Activated CD4-positive, alpha-beta memory T cell treated with anti-CD3 and anti-CD28 coated beads, Interleukin-2, amount 10 ng/mL, durations not matched to agents 7 days and 5 days (primary cell): ENCODE measurements around the gene TRIB2. TPM values are rescaled to one million over a fixed set of nuclear protein-coding genes. Genes with fewer than 3 reads are reported as not detected.

ENCODE experiments used
- CTCF ChIA-PET: fragments of 350-600 bp; sonication (Branson Sonifier 250); formaldehyde crosslinking; loops from one replicate; lab custom pipeline; 2021; ENCODE audit warnings: antibody characterized with exemption, inconsistent platforms; lab: Charles Lee
- POLR2A ChIA-PET: fragments of 350-600 bp; sonication (Branson Sonifier 250); formaldehyde crosslinking; loops from one replicate; lab custom pipeline; 2021; ENCODE audit warnings: antibody characterized with exemption; lab: Charles Lee
- DNase-seq: peaks from one replicate; pipeline ENCODE4 v3.0.0-alpha.2; 2020
- H3K27ac Mint-ChIP-seq: one replicate; pipeline ENCODE4 v1.8.0; 2021; ENCODE audit warnings: mild to moderate bottlenecking, mixed read lengths
- H3K27me3 Mint-ChIP-seq: one replicate; pipeline ENCODE4 v1.8.0; 2021; ENCODE audit warnings: mixed read lengths
- H3K36me3 Mint-ChIP-seq: one replicate; pipeline ENCODE4 v1.8.0; 2021; ENCODE audit warnings: low read depth, mixed read lengths
- H3K4me1 Mint-ChIP-seq: one replicate; pipeline ENCODE4 v1.8.0; 2021; ENCODE audit warnings: mixed read lengths
- H3K4me3 Mint-ChIP-seq: one replicate; pipeline ENCODE4 v1.8.0; 2021; ENCODE audit warnings: mild to moderate bottlenecking, mixed read lengths
- H3K9me3 Mint-ChIP-seq: one replicate; pipeline ENCODE4 v1.8.0; 2021; ENCODE audit warnings: mixed read lengths
- total RNA-seq, 2 experiments: library from RNA; stranded (reverse); gene quantifications; one replicate each; pipeline ENCODE4 v1.2.3, GENCODE V29; 2021

TRIB2 gene
- total RNA-seq, 2 experiments from 2014 or later = 62.8 to 68.3 TPM

DNA sequence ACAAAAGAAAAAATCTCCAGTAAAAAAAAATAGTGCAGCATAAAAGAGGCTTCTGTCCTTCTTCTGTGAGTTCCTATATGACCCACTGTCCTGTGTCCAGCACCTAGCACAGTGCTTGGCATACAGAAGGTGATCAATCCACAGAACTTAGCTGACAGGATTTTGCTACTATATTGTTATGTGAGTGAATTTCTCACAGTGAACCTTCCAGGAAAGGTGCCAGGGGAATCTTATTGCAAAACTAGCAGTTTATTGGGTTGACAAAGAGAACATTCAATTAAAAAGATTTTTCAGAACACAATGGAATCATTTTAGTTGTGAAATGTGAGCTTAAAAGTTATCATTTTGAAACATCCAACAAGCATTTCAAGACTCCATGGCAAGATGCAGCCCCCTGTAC lies 12.4 kb upstream of the TRIB2 start:
- Mint-ChIP-seq H3K9me3 (peaks cover 11% of the 10 kb centered on the region), H3K4me1 (peaks cover 37% of the 10 kb centered on the region), H3K27ac (no peak overlapping the region)

DNA sequence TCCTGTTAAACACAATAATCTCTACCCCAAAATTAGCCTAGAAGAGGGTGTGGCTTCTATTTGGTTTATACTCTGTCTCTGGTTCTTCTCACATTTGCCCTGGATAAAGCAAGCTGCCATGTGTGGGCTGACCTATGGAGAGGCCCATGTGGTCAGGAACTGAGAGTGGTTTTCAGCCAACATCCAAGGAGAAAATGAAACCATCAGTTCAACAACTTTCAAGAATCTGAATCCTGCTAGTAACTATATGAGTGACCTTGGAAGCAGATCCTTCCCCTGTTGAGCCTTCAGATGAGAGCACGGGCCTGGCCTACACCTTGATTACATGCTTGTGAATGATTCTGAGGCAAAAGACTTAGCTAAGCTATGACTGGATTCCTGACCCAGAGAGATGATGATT lies 11.5 kb upstream of the TRIB2 start:
- H3K27ac Mint-ChIP-seq = no peak overlapping the region
- peaks cover 4% of the 10 kb centered on the region for H3K27me3 Mint-ChIP-seq
- H3K36me3 Mint-ChIP-seq = peaks cover 6% of the 10 kb centered on the region
- CTCF ChIA-PET = interaction anchor here (1.2 kb wide), 1 partner anchor 11 kb away, joined by 4 read pairs; the partner anchor contains the start of gene TRIB2
- peaks cover 11% of the 10 kb centered on the region for H3K9me3 Mint-ChIP-seq
- POLR2A ChIA-PET = interaction anchor here (1.1 kb wide), 1 partner anchor 12 kb away, joined by 3 read pairs; the partner anchor contains the start of gene TRIB2
- H3K4me3 Mint-ChIP-seq = no peak overlapping the region
- peaks cover 46% of the 10 kb centered on the region for H3K4me1 Mint-ChIP-seq
- no peak for DNase-seq

More for the DNA sequence above, 12.4 kb upstream of the TRIB2 start:
- Mint-ChIP-seq H3K27me3 (peaks cover 12% of the 10 kb centered on the region), H3K4me3 (no peak overlapping the region), H3K36me3 (peaks cover 6% of the 10 kb centered on the region)
- DNase-seq = no peak
- ChIA-PET CTCF (interaction anchor here (1.2 kb wide), 1 partner anchor 12 kb away, joined by 4 read pairs; the partner anchor contains the start of gene TRIB2), POLR2A (no interaction called here)

DNA sequence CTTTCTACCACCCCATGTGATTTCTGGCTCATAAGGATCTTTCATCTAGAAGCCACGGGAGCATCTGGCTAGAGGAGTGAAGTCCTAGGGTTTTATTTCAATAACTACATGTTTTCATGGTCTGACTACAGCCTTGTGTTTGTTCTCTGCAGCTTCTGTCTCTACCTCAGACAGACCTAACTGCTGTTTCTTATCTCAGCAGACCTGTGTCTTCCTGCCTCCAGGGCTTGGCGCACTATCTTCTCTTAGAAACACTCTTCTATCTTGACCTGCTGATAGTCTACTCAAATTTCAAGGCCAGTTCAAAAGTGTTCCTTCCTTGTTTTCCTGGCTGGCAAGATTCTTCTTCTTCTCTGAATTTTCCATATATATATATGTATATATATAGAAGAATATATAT lies 11.0 kb upstream of the TRIB2 start:
- ChIA-PET POLR2A (interaction anchor here (1.1 kb wide), 1 partner anchor 11 kb away, joined by 3 read pairs; the partner anchor contains the start of gene TRIB2), CTCF (no interaction called here)
- Mint-ChIP-seq H3K27ac (no peak overlapping the region), H3K9me3 (peaks cover 11% of the 10 kb centered on the region), H3K4me3 (no peak overlapping the region), H3K27me3 (no peaks in the 10 kb centered on the region), H3K36me3 (peaks cover 6% of the 10 kb centered on the region), H3K4me1 (peaks cover 50% of the 10 kb centered on the region)
- no peak for DNase-seq

DNA sequence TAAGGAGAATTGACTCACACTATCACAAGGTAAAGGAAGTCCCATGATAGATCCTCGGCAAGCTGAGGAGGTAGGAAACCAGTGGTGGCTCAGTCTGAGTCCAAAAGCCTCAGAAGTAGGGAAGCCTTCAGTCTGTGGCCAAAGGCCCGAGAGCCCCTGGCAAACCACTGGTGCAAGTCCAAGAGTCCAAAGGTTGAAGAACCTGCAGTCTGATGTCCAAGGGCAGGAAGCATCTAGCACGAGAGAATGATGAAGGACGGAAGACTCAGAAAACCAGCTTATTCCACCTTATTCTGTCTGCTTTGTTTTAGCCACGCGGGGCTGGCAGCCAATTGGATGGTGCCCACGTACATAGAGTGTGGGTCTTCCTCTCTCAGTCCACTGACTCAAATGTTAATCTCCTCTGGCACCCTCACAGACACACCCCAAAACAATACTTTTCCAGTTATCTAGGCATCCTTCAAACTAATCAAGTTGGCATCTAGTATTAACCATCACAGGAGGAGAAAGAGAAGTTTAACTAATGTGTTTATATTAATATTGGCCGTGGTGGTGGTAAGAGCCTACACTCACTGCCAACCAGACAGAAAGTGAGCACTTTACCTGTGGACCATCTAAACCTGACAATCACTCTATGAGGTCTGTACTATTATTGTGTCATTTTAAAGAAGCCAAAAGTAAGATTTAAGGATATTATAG lies 8.1 kb upstream of the TRIB2 start:
- Mint-ChIP-seq H3K4me3 (no peak overlapping the region), H3K27me3 (no peaks in the 10 kb centered on the region), H3K9me3 (peaks cover 11% of the 10 kb centered on the region), H3K4me1 (peaks cover 39% of the 10 kb centered on the region), H3K27ac (peak overlapping the region; percentile 72), H3K36me3 (peaks cover 6% of the 10 kb centered on the region)
- ChIA-PET POLR2A (interaction anchor here (0.7 to 1.5 kb wide), 6 partner anchors 9 to 207 kb away, joined by 3 to 6 read pairs (median 4); no protein-coding TSS in a partner anchor), CTCF (interaction anchor here (1.2 to 1.7 kb wide), 2 partner anchors 8 to 12 kb away, joined by 4 to 7 read pairs; partner anchors contain the start of gene TRIB2)
- DNase-seq = no peak

DNA sequence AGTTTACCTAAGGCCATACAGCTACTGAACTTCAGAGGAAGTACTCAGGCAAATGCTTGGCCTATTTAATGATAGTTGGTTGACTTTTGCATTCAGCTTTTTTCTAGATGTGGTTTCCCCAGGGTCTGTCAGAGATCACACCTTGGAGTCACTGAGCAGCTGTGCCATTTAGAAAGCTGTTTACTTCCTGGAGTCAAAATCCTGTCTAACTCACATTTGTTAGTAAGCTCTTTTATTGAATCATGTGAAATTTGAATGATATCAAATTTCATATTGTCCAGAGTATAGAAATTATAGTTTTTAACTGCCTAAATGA lies 7.6 kb upstream of the TRIB2 start:
- POLR2A ChIA-PET = interaction anchor here (0.8 to 1.5 kb wide), 5 partner anchors 8 to 207 kb away, joined by 3 to 6 read pairs (median 4); no protein-coding TSS in a partner anchor
- DNase-seq = peak; percentile 44
- CTCF ChIA-PET = interaction anchor here (1.2 kb wide), 1 partner anchor 11 kb away, joined by 4 read pairs; no protein-coding TSS in a partner anchor

DNA sequence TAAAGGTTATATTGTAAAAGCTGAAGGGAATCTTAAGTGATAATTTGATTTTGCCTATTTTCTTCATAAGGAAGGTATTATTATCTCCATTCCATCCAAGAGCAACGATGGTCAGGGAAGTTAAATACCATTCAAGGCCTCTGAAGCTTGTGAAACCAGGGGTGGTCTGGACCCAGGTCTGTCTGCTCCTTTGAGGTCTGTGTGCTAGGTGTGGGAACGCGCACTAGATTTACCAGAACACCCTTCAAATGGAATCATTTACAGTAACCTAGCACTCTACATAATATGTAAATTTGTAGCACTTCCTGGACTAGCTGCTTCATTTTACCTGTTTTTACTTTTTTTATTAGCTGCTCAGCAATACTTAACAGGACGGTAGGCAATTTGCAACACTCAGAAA lies 6.4 kb upstream of the TRIB2 start:
- ChIA-PET POLR2A (interaction anchor here (1.0 kb wide), 1 partner anchor 209 kb away, joined by 4 read pairs; no protein-coding TSS in a partner anchor), CTCF (interaction anchor here (2.9 kb wide), 1 partner anchor 297 kb away, joined by 9 read pairs; no protein-coding TSS in a partner anchor)
- Mint-ChIP-seq H3K9me3 (peaks cover 6% of the 10 kb centered on the region), H3K4me1 (peaks cover 44% of the 10 kb centered on the region), H3K36me3 (peaks cover 2% of the 10 kb centered on the region), H3K27ac (no peak overlapping the region), H3K4me3 (no peak overlapping the region), H3K27me3 (no peaks in the 10 kb centered on the region)
- DNase-seq = no peak

More for the DNA sequence above, 7.6 kb upstream of the TRIB2 start:
- Mint-ChIP-seq H3K9me3 (peaks cover 11% of the 10 kb centered on the region), H3K27me3 (no peaks in the 10 kb centered on the region), H3K36me3 (peaks cover 6% of the 10 kb centered on the region), H3K4me1 (peaks cover 39% of the 10 kb centered on the region), H3K27ac (peak overlapping the region; percentile 72), H3K4me3 (no peak overlapping the region)

DNA sequence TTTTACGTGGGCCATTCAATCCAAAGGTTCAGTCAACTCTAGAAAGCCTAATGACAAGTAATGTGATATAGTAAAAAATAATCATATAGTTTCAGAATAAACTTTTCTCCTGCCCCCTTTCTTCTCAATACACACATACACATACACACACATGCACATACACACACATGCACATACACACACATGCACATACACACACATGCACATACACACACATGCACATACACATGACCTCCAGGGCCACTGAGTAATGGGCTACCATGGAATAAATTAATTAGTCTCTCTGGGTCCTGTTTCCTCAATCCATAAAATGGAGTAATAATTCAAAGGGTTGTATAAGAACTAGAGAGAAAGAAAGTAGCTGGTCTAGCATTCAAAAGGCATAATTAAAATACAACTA lies 5.4 kb upstream of the TRIB2 start:
- Mint-ChIP-seq H3K9me3 (no peaks in the 10 kb centered on the region), H3K27ac (no peak overlapping the region), H3K36me3 (no peaks in the 10 kb centered on the region), H3K4me1 (peaks cover 47% of the 10 kb centered on the region), H3K27me3 (no peaks in the 10 kb centered on the region), H3K4me3 (no peak overlapping the region)
- POLR2A ChIA-PET = no interaction called here
- CTCF ChIA-PET = interaction anchor here (2.9 kb wide), 1 partner anchor 296 kb away, joined by 9 read pairs; no protein-coding TSS in a partner anchor
- DNase-seq = no peak

DNA sequence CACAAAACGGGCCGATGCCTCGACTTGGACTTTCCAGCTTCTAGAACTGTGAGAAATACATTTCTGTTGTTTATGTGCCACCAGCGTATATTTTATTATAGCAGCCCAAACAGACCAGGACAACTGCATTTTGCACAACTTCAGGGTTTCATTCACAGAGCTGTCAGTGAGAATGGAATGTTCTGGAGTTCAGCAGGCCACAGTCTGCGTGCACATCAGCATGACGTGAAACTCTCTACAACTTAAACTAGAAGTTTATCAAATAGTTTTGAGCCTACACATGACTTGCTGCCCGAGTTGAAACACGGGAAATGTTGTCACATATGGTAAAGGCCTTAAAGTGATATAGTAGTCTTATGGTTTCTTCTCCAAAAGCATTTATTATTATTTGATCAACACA lies 3.9 kb upstream of the TRIB2 start:
- no peak for DNase-seq
- H3K9me3 Mint-ChIP-seq = no peaks in the 10 kb centered on the region
- POLR2A ChIA-PET = no interaction called here
- no peak overlapping the region for H3K4me3 Mint-ChIP-seq
- H3K27ac Mint-ChIP-seq = no peak overlapping the region
- CTCF ChIA-PET = interaction anchor here (2.9 kb wide), 1 partner anchor 294 kb away, joined by 9 read pairs; no protein-coding TSS in a partner anchor
- peaks cover 47% of the 10 kb centered on the region for H3K4me1 Mint-ChIP-seq
- H3K27me3 Mint-ChIP-seq = no peaks in the 10 kb centered on the region
- peaks cover 2% of the 10 kb centered on the region for H3K36me3 Mint-ChIP-seq

DNA sequence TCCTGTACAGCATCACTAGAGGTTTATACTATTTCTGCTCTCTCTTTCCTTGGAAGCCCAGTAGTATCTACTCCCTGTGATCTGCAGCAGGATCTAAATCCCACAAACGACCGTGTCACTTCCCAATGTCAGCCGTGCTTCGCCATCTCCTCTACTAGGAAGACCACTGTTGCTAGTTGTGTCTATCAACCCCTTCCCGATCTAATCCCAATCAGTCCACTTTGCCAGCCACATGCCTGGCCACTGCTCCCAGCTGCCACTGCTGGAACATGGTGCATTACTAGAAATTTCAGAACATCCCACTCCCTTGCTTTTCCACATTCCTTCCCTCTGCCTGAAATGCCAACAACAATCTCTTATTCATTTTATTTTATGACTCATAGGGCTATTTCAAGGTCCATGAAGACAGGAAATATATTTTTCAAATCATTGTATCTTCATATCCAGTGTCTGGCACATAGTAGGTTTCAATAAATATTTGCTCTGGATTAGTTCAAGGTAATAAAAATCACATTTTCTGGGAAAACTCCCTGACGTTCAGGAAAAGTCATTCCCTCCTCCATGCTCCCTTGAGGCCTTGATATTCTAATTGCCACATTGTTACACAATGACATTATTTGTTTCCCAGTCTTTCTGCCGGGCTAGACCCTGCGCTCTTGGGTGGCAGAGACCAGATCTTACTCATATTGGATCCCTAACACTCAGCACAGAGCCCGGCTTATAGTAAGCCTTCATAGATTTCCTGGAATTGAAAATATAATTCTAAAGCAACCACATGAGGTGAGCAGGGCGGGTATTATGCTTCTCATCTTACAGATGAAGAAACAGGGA lies 2.1 kb upstream of the TRIB2 start:
- ChIA-PET CTCF (interaction anchor here (0.6 to 4.2 kb wide), 19 partner anchors 13 to 885 kb away, joined by 3 to 62 read pairs (median 10); no protein-coding TSS in a partner anchor), POLR2A (interaction anchor here (1.4 to 4.5 kb wide), 7 partner anchors 13 to 420 kb away, joined by 3 to 82 read pairs (median 14); no protein-coding TSS in a partner anchor)
- Mint-ChIP-seq H3K27me3 (peaks cover 6% of the 10 kb centered on the region), H3K4me3 (no peak overlapping the region), H3K36me3 (peaks cover 17% of the 10 kb centered on the region), H3K27ac (no peak overlapping the region), H3K4me1 (peaks cover 40% of the 10 kb centered on the region), H3K9me3 (no peaks in the 10 kb centered on the region)
- no peak for DNase-seq

DNA sequence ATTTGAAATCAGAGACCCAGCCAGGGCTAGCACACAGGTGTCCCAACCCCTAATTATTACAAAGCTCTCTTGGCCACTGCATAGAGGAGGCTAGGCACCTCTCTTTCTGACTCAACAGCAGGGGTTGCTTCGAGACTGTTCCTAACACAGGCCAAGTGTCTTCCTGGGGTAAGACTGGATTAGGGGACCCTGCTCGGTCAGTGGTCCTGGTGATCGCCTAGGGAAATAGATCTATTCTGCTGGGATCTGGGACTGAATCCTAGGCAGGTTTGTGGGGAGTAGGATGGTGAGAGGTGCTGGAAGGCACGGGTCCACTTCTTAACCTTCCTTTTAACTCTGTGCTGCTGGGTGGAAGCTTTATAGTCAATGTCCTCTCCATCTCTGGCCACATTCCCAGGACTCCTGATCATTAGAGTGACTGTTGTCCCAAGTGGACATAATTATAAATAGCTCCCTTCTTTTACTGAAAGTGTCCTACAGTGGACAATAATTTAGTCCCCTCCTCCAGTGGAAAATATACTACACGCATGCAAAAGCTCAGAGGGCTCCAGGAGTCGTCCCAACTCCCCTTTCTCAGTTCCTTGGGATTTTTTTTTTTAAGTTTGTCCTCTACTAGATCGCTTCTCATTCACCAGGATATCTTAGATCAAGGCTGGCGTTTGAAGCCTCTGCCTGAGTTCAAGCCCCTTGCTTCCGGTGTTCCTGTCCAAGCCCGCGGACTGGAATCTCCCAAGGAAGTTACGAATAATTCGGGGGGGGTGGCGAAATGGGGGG lies 1.3 kb upstream of the TRIB2 start:
- H3K4me1 Mint-ChIP-seq = peaks cover 40% of the 10 kb centered on the region
- DNase-seq = no peak
- H3K36me3 Mint-ChIP-seq = peaks cover 23% of the 10 kb centered on the region
- ChIA-PET CTCF (interaction anchor here (0.6 to 4.2 kb wide), 49 partner anchors 12 to 940 kb away, joined by 3 to 62 read pairs (median 6); no protein-coding TSS in a partner anchor), POLR2A (interaction anchor here (0.8 to 4.5 kb wide), 25 partner anchors 12 to 885 kb away, joined by 3 to 82 read pairs (median 8); no protein-coding TSS in a partner anchor)
- no peaks in the 10 kb centered on the region for H3K9me3 Mint-ChIP-seq
- H3K4me3 Mint-ChIP-seq = peak overlapping the region; percentile 89
- peak overlapping the region; percentile 92 for H3K27ac Mint-ChIP-seq
- H3K27me3 Mint-ChIP-seq = peaks cover 6% of the 10 kb centered on the region

DNA sequence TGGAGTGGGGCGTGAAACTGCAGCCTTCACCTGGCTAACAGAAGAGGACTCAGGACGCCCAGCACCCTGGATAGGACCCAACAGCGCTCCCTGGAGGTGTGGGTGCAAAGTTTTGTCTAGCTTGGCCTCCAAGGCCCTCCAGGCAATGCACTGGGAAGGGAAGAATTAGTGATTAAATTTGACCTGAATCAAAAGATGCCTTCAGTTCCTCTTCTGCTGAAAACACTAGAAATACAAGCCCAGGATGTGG lies 779 bp upstream of the TRIB2 start:
- Mint-ChIP-seq H3K4me3 (peak overlapping the region; percentile 89), H3K27ac (peak overlapping the region; percentile 92), H3K4me1 (peaks cover 41% of the 10 kb centered on the region), H3K9me3 (no peaks in the 10 kb centered on the region), H3K27me3 (peaks cover 6% of the 10 kb centered on the region), H3K36me3 (peaks cover 23% of the 10 kb centered on the region)
- ChIA-PET POLR2A (interaction anchor here (0.8 to 4.5 kb wide), 30 partner anchors 10 to 886 kb away, joined by 3 to 82 read pairs (median 6); no protein-coding TSS in a partner anchor), CTCF (interaction anchor here (0.7 to 4.2 kb wide), 57 partner anchors 11 to 941 kb away, joined by 3 to 62 read pairs (median 5); no protein-coding TSS in a partner anchor)
- peak; percentile 86 for DNase-seq
